Globus pallidus (tissue), 1 donor: ENCODE data around the gene TRIM46.
A peak's percentile ranks its signal among the peaks of the same experiment; 100 is the strongest.

Experiments used
- DNase-seq: peaks from one replicate; pipeline ENCODE4 v3.0.0-alpha.2; 2015; ENCODE audit warnings: low spot score

TRIM46 gene

GRCh38 chr1:155172732-155173477 is 744 bp upstream of the TRIM46 start, which contains the start of gene KRTCAP2:
Gene KRTCAP2 (minus strand): TSS chr1:155173304. CDS start chr1:155173224, 80 bp downstream.
- DNase-seq = peak; percentile 93

- no peak for DNase-seq
Observed at GRCh38 chr1:155174324-155175280, 953 bp downstream of the TRIM46 start.

- DNase-seq = no peak
Observed at GRCh38 chr1:155175281-155175926, 1.8 kb downstream of the TRIM46 start.

- DNase-seq = no peak
Observed at GRCh38 chr1:155175927-155176371, 2.3 kb downstream of the TRIM46 start.

- DNase-seq = peak; percentile 74
Observed at GRCh38 chr1:155176544-155177071, 3.0 kb downstream of the TRIM46 start.

- DNase-seq = no peak
Observed at GRCh38 chr1:155177192-155177917, 3.7 kb downstream of the TRIM46 start.

GRCh38 chr1:155177918-155178281 is 4.3 kb downstream of the TRIM46 start:
- DNase-seq = no peak

GRCh38 chr1:155178441-155179111 is 4.9 kb downstream of the TRIM46 start:
- DNase-seq = no peak

- DNase-seq = no peak
Observed at GRCh38 chr1:155179112-155180031, 5.7 kb downstream of the TRIM46 start.

GRCh38 chr1:155181371-155182051 is 7.9 kb downstream of the TRIM46 start:
- no peak for DNase-seq

GRCh38 chr1:155182052-155182550 is 8.5 kb downstream of the TRIM46 start:
- no peak for DNase-seq

- DNase-seq = no peak
Observed at GRCh38 chr1:155183775-155184221, 10.1 kb downstream of the TRIM46 start.

GRCh38 chr1:155184351-155184811 is 10.7 kb downstream of the TRIM46 start:
- DNase-seq = no peak

- DNase-seq = no peak
Observed at GRCh38 chr1:155184835-155185782, 11.5 kb downstream of the TRIM46 start.

GRCh38 chr1:155185783-155186066 is 12.1 kb downstream of the TRIM46 start:
- no peak for DNase-seq

- no peak for DNase-seq
Observed at GRCh38 chr1:155186067-155186793, 12.6 kb downstream of the TRIM46 start.
